IMR-90 (cell line): ENCODE results near the gene TMOD4. TPM values are rescaled to one million over a fixed set of nuclear protein-coding genes. Genes with fewer than 3 reads are reported as not detected.

Source experiments
- ATAC-seq: fragments of 200-7000 bp; cut with Tn5 transposase; 2 replicates; pipeline ENCODE4 v1.9.1; 2020; ENCODE audit warnings: low read depth, mild to moderate bottlenecking, moderate library complexity
- BruUV-seq: library from RNA; stranded (reverse); fragments of 400-500 nt; replicated peaks from 2 replicates; lab custom pipeline; 2021; lab: Mats Ljungman, UMichigan
- CTCF ChIA-PET: fragments of 300-600 bp; formaldehyde crosslinking; extraction: SDS; loops from one replicate; lab custom pipeline; 2021; ENCODE audit warnings: antibody characterized with exemption; lab: Yijun Ruan, JAX
- POLR2A ChIA-PET: fragments of 300-600 bp; sonication (Branson Sonifier 250); formaldehyde crosslinking; loops from one replicate; lab custom pipeline; 2022; ENCODE audit warnings: antibody characterized with exemption; ENCODE audit not compliant: unreplicated experiment; lab: Charles Lee
- DNase-seq: peaks from one replicate; pipeline ENCODE4 v3.0.0; 2013
- H2AFZ ChIP-seq: replicated peaks from 2 replicates; pipeline ENCODE3; 2013; ENCODE audit warnings: low read length, mild to moderate bottlenecking; ENCODE audit not compliant: poor library complexity
- H2AK5ac ChIP-seq: 2 replicates; pipeline ENCODE4 v1.6.1; 2013; ENCODE audit warnings: low read depth, low read length, inconsistent platforms
- H2AK9ac ChIP-seq: replicated peaks from 2 replicates; pipeline ENCODE3; 2013; ENCODE audit warnings: mild to moderate bottlenecking, low read depth, low read length, moderate library complexity; ENCODE audit not compliant: poor library complexity
- H2BK120ac ChIP-seq: 2 replicates; pipeline ENCODE4 v1.6.1; 2013; ENCODE audit warnings: low read depth, low read length, inconsistent platforms
- H2BK15ac ChIP-seq: 3 replicates; pipeline ENCODE4 v1.6.1; 2013; ENCODE audit warnings: low read depth, low read length, inconsistent platforms
- H2BK20ac ChIP-seq: 2 replicates; pipeline ENCODE4 v1.6.1; 2013; ENCODE audit warnings: low read depth, mild to moderate bottlenecking, inconsistent platforms, low read length, moderate library complexity
- H2BK5ac ChIP-seq: 2 replicates; pipeline ENCODE4 v1.6.1; 2013; ENCODE audit warnings: mild to moderate bottlenecking, low read depth, low read length, inconsistent platforms; ENCODE audit not compliant: poor library complexity, severe bottlenecking
- H3K14ac ChIP-seq: replicated peaks from 2 replicates; pipeline ENCODE4 v1.6.1; 2013; ENCODE audit warnings: low read depth, low read length, inconsistent platforms
- H3K18ac ChIP-seq: 2 replicates; pipeline ENCODE4 v1.6.1; 2013; ENCODE audit warnings: low read depth, low read length, control low read depth
- H3K23ac ChIP-seq: 2 replicates; pipeline ENCODE4 v1.6.1; 2013; ENCODE audit warnings: low read depth, low read length, inconsistent platforms
- H3K27ac ChIP-seq: 2 replicates; pipeline ENCODE4 v1.5.1; 2013; ENCODE audit warnings: mild to moderate bottlenecking, control low read depth, low read length; ENCODE audit not compliant: insufficient read depth
- H3K27me3 ChIP-seq: 2 replicates; pipeline ENCODE4 v1.6.1; 2013; ENCODE audit warnings: low read length; ENCODE audit not compliant: control insufficient read depth, insufficient read depth
- H3K36me3 ChIP-seq: 2 replicates; pipeline ENCODE4 v1.6.1; 2013; ENCODE audit warnings: low read length, mixed read lengths; ENCODE audit not compliant: control insufficient read depth, insufficient read depth
- H3K4ac ChIP-seq: 2 replicates; pipeline ENCODE4 v1.6.1; 2013; ENCODE audit warnings: low read depth, low read length, inconsistent platforms
- H3K4me1 ChIP-seq: 2 replicates; pipeline ENCODE4 v1.6.1; 2013; ENCODE audit warnings: low read length, mixed read lengths; ENCODE audit not compliant: control insufficient read depth, insufficient read depth
- H3K4me2 ChIP-seq: 2 replicates; pipeline ENCODE4 v1.6.1; 2013; ENCODE audit warnings: low read depth, mild to moderate bottlenecking, control low read depth, low read length, moderate library complexity
- H3K4me3 ChIP-seq: 2 replicates; pipeline ENCODE4 v1.5.1; 2013; ENCODE audit warnings: low read depth, mild to moderate bottlenecking, control low read depth, low read length, moderate library complexity; ENCODE audit not compliant: insufficient read depth
- H3K56ac ChIP-seq: 2 replicates; pipeline ENCODE4 v1.6.1; 2013; ENCODE audit warnings: low read length, inconsistent platforms; ENCODE audit not compliant: insufficient read depth; ENCODE audit errors: extremely low read depth
- H3K79me1 ChIP-seq, 2 experiments: 2 replicates each; pipeline ENCODE4 v1.6.1; 2013; ENCODE audit warnings: low read length in 2 of 2, inconsistent platforms in 1 of 2, low read depth in 1 of 2
- H3K9ac ChIP-seq: 2 replicates; pipeline ENCODE4 v1.6.1; 2013; ENCODE audit warnings: low read depth, low read length, control low read depth
- H3K9me1 ChIP-seq: 2 replicates; pipeline ENCODE4 v1.6.1; 2013; ENCODE audit warnings: low read length, inconsistent platforms; ENCODE audit not compliant: insufficient read depth
- H3K9me3 ChIP-seq: 2 replicates; pipeline ENCODE4 v1.6.1; 2013; ENCODE audit warnings: low read length; ENCODE audit not compliant: control insufficient read depth, insufficient read depth
- H4K20me1 ChIP-seq: 2 replicates; pipeline ENCODE4 v1.6.1; 2013; ENCODE audit warnings: low read length, inconsistent platforms; ENCODE audit not compliant: insufficient read depth
- H4K5ac ChIP-seq: 2 replicates; pipeline ENCODE4 v1.6.1; 2013; ENCODE audit warnings: mild to moderate bottlenecking, low read depth, low read length, control low read depth
- H4K8ac ChIP-seq, 2 experiments: 2 replicates each; pipeline ENCODE4 v1.6.1; 2013; ENCODE audit warnings: low read depth in 2 of 2, low read length in 2 of 2, control low read depth in 1 of 2, inconsistent platforms in 1 of 2
- H4K91ac ChIP-seq: 2 replicates; pipeline ENCODE4 v1.6.1; 2013; ENCODE audit warnings: low read depth, low read length, inconsistent platforms; ENCODE audit not compliant: insufficient read depth
- BHLHE40 ChIP-seq: fragments of 150-350 bp; IDR thresholded peaks from 2 replicates; pipeline ENCODE4 v1.6.1; 2016; ENCODE audit warnings: mild to moderate bottlenecking, low read depth, low read length
- FOS ChIP-seq: fragments of 150-350 bp; IDR thresholded peaks from 2 replicates; pipeline ENCODE4 v1.6.1; 2016; ENCODE audit warnings: low read depth, low read length
- MAFK ChIP-seq: IDR thresholded peaks from 2 replicates; pipeline ENCODE4 v1.6.1; 2012; ENCODE audit warnings: low read depth, low read length, improper control_type of control experiment
- MAZ ChIP-seq: IDR thresholded peaks from 2 replicates; pipeline ENCODE4 v1.6.1; 2012; ENCODE audit warnings: low read depth, mild to moderate bottlenecking, low read length, improper control_type of control experiment, moderate library complexity, borderline replicate concordance
- MXI1 ChIP-seq: IDR thresholded peaks from 2 replicates; pipeline ENCODE4 v1.6.1; 2012; ENCODE audit warnings: low read depth, mild to moderate bottlenecking, low read length, moderate library complexity, borderline replicate concordance
- NFE2L2 ChIP-seq: fragments of 150-350 bp; IDR thresholded peaks from 2 replicates; pipeline ENCODE4 v1.6.1; 2016; ENCODE audit warnings: low read depth, mild to moderate bottlenecking, low read length
- POLR2A ChIP-seq: IDR thresholded peaks from 2 replicates; pipeline ENCODE4 v1.6.1; 2012; ENCODE audit warnings: mild to moderate bottlenecking, low read depth, low read length
- RAD21 ChIP-seq: IDR thresholded peaks from 2 replicates; pipeline ENCODE4 v1.6.1; 2012; ENCODE audit warnings: low read length, improper control_type of control experiment
- RCOR1 ChIP-seq: IDR thresholded peaks from 2 replicates; pipeline ENCODE4 v1.6.1; 2012; ENCODE audit warnings: mild to moderate bottlenecking, low read length, improper control_type of control experiment; ENCODE audit not compliant: insufficient replicate concordance
- RFX5 ChIP-seq: IDR thresholded peaks from 2 replicates; pipeline ENCODE4 v1.8.0; 2012; ENCODE audit warnings: low read depth, mild to moderate bottlenecking, low read length, moderate library complexity
- SMC3 ChIP-seq: fragments of 150-350 bp; IDR thresholded peaks from 2 replicates; pipeline ENCODE4 v1.6.1; 2016; ENCODE audit warnings: low read depth, mild to moderate bottlenecking, antibody characterized with exemption, low read length, moderate library complexity
- WGBS, 2 experiments: methylation state at CpG; one replicate each; pipeline versions ENCODE4 v1.1.5 to v1.1.7; 2013; ENCODE audit warnings: missing lambda C conversion rate in 2 of 2; ENCODE audit not compliant: insufficient read length in 1 of 2; ENCODE audit errors: extremely low coverage in 2 of 2; 5-methylcytosine and 5-hydroxymethylcytosine counted together
- dilution Hi-C: fragments of 300-500 bp; cut with HindIII; formaldehyde crosslinking; loops from one replicate; pipeline ENCODE4 v1.14.3; 2018; ENCODE audit warnings: low sequenced_read_pairs; ENCODE audit not compliant: unreplicated experiment
- in situ Hi-C: fragments of 300-500 bp; cut with MboI; formaldehyde crosslinking; loops from 3 replicates; pipeline ENCODE4 v1.14.3; 2019; ENCODE audit warnings: low sequenced_read_pairs, inconsistent platforms, mixed read lengths
- intact Hi-C: fragments of 100-400 bp; cut with micrococcal nuclease; formaldehyde crosslinking; loops from 2 replicates; pipeline ENCODE4 v1.10.0; 2022
- polyA plus RNA-seq, 3 experiments: library from polyadenylated mRNA; depleted of rRNA; stranded (reverse); fragments of >200 nt; gene quantifications; 2 replicates each; pipeline ENCODE4 v1.2.3, GENCODE V29; 2012; ENCODE audit warnings: low replicate concordance in 1 of 3
- total RNA-seq: library from RNA; depleted of rRNA; stranded (reverse); fragments of >200 nt; gene quantifications from 2 replicates; pipeline ENCODE4 v1.2.3, GENCODE V29; 2012
- TF ChIP-seq, protein P1 (sequence below): conservative IDR thresholded peaks from 2 replicates; pipeline ENCODE4 v1.5.1; 2012; ENCODE audit warnings: mild to moderate bottlenecking, low read depth, low read length, improper control_type of control experiment
- TF ChIP-seq, protein P2 (sequence below): fragments of 150-350 bp; IDR thresholded peaks from 2 replicates; pipeline ENCODE4 v1.6.1; 2016; ENCODE audit warnings: low read depth, mild to moderate bottlenecking, low read length, moderate library complexity, borderline replicate concordance
- TF ChIP-seq, protein P3 (sequence below): fragments of 150-350 bp; IDR thresholded peaks from 2 replicates; pipeline ENCODE4 v1.6.1; 2017; ENCODE audit warnings: mild to moderate bottlenecking, antibody characterized with exemption, low read length, low read depth

The TMOD4 gene
- total and polyA plus RNA-seq, 2 of the 4 experiments (the other 2 are of a cell fraction) = 0.27 TPM; not detected in 1

- H3K14ac ChIP-seq = peak overlapping the region; percentile 85
- intact Hi-C loops (loop anchor here (5.0 kb wide), 2 partner anchors 144 to 539 kb away; no protein-coding TSS in a partner anchor), dilution Hi-C loops (no loop called here), in situ Hi-C loops (loop anchor here (5.0 to 10.0 kb wide), 2 partner anchors 54 to 207 kb away; partner anchors contain the start of gene PSMD4)
- no peaks in the 10 kb centered on the region for H3K9me3 ChIP-seq
- H2BK5ac ChIP-seq = peak overlapping the region; percentile 62
- H4K20me1 ChIP-seq = peaks cover 30% of the 10 kb centered on the region
- peak overlapping the region; percentile 72 to 97 for H4K8ac ChIP-seq
- H2AK5ac ChIP-seq = peak overlapping the region; percentile 60; the same call in 1 of the 2 replicates
- no peak for DNase-seq
- H4K91ac ChIP-seq = peak overlapping the region; percentile 46
- H3K79me1 ChIP-seq = peaks cover 7 to 21% of the 10 kb centered on the region in 2 experiments; a peak in 3 of 4 replicates
- no TSS peak for BruUV-seq
- peak overlapping the region; percentile 58; the same call in 1 of the 2 replicates for H3K9ac ChIP-seq
- H3K18ac ChIP-seq = peak overlapping the region; percentile 32; the same call in 1 of the 2 replicates
- peak overlapping the region; percentile 100 for H2AK9ac ChIP-seq
- peak overlapping the region; percentile 19; the same call in 1 of the 2 replicates for H2BK120ac ChIP-seq
- WGBS, 2 experiments = no CpG with 5 or more reads among the region's 10 CpGs
- ChIA-PET POLR2A (no interaction called here), CTCF (no interaction called here)
- H3K23ac ChIP-seq = peak overlapping the region; percentile 55; the same call in 1 of the 2 replicates
- peaks cover 5% of the 10 kb centered on the region; the same call in 1 of the 2 replicates for H3K4me1 ChIP-seq
- H3K4me3 ChIP-seq = peak overlapping the region; percentile 36
- peak overlapping the region; percentile 62 for H3K4ac ChIP-seq
- ATAC-seq = no peak
- peak overlapping the region; percentile 80 for H3K56ac ChIP-seq
- peak overlapping the region; percentile 80 for H4K5ac ChIP-seq
- H3K27ac ChIP-seq = peak overlapping the region; percentile 42
- TF ChIP-seq SMC3 (no peak), RAD21 (no peak), MAZ (no peak), MAFK (no peak), NFE2L2 (no peak), RFX5 (no peak), BHLHE40 (no peak), FOS (no peak), RCOR1 (no peak), MXI1 (no peak), POLR2A (no peak)
- TF ChIP-seq, protein P1, sequence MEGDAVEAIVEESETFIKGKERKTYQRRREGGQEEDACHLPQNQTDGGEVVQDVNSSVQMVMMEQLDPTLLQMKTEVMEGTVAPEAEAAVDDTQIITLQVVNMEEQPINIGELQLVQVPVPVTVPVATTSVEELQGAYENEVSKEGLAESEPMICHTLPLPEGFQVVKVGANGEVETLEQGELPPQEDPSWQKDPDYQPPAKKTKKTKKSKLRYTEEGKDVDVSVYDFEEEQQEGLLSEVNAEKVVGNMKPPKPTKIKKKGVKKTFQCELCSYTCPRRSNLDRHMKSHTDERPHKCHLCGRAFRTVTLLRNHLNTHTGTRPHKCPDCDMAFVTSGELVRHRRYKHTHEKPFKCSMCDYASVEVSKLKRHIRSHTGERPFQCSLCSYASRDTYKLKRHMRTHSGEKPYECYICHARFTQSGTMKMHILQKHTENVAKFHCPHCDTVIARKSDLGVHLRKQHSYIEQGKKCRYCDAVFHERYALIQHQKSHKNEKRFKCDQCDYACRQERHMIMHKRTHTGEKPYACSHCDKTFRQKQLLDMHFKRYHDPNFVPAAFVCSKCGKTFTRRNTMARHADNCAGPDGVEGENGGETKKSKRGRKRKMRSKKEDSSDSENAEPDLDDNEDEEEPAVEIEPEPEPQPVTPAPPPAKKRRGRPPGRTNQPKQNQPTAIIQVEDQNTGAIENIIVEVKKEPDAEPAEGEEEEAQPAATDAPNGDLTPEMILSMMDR = no peak
- TF ChIP-seq, protein P2, sequence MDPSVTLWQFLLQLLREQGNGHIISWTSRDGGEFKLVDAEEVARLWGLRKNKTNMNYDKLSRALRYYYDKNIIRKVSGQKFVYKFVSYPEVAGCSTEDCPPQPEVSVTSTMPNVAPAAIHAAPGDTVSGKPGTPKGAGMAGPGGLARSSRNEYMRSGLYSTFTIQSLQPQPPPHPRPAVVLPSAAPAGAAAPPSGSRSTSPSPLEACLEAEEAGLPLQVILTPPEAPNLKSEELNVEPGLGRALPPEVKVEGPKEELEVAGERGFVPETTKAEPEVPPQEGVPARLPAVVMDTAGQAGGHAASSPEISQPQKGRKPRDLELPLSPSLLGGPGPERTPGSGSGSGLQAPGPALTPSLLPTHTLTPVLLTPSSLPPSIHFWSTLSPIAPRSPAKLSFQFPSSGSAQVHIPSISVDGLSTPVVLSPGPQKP = no peak
- TF ChIP-seq, protein P3, sequence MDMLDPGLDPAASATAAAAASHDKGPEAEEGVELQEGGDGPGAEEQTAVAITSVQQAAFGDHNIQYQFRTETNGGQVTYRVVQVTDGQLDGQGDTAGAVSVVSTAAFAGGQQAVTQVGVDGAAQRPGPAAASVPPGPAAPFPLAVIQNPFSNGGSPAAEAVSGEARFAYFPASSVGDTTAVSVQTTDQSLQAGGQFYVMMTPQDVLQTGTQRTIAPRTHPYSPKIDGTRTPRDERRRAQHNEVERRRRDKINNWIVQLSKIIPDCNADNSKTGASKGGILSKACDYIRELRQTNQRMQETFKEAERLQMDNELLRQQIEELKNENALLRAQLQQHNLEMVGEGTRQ = no peak
- peak overlapping the region; percentile 83 for H2AFZ ChIP-seq
- peak overlapping the region; percentile 26; the same call in 1 of the 2 replicates for H2BK20ac ChIP-seq
- peak overlapping the region; percentile 68; the same call in 1 of the 3 replicates for H2BK15ac ChIP-seq
- peaks cover 5% of the 10 kb centered on the region for H3K36me3 ChIP-seq
- H3K9me1 ChIP-seq = peaks cover 7% of the 10 kb centered on the region; the same call in 1 of the 2 replicates
- peak overlapping the region; percentile 79 for H3K4me2 ChIP-seq
- H3K27me3 ChIP-seq = no peaks in the 10 kb centered on the region
Observed at GRCh38 chr1:151197863-151198253, 22.1 kb upstream of the TMOD4 start.
